Fibroblast of the aortic adventitia (primary cell): ENCODE measurements around the gene ARHGAP12. TPM values are rescaled to one million over a fixed set of nuclear protein-coding genes. Genes with fewer than 3 reads are reported as not detected.

ENCODE experiments used
- DNase-seq: peaks from one replicate; pipeline ENCODE4 v3.0.0-alpha.2; 2010; ENCODE audit warnings: low read depth
- H3K4me3 ChIP-seq: 2 replicates; pipeline ENCODE4 v1.5.1; 2011; ENCODE audit warnings: low read depth, mild to moderate bottlenecking, control low read depth, low read length, moderate library complexity
- total RNA-seq: library from RNA; depleted of rRNA; stranded (reverse); fragments of >200 nt; gene quantifications from 2 replicates; pipeline ENCODE4 v1.2.3, GENCODE V29; 2012; ENCODE audit warnings: low replicate concordance
- TF ChIP-seq, protein P1 (sequence below): IDR thresholded peaks from 2 replicates; pipeline ENCODE4 v1.5.1; 2011; ENCODE audit warnings: mild to moderate bottlenecking, low read length, control low read depth, inconsistent platforms; ENCODE audit not compliant: insufficient read depth

ARHGAP12 gene
- total RNA-seq, 1 donor = 77.9 TPM

DNA sequence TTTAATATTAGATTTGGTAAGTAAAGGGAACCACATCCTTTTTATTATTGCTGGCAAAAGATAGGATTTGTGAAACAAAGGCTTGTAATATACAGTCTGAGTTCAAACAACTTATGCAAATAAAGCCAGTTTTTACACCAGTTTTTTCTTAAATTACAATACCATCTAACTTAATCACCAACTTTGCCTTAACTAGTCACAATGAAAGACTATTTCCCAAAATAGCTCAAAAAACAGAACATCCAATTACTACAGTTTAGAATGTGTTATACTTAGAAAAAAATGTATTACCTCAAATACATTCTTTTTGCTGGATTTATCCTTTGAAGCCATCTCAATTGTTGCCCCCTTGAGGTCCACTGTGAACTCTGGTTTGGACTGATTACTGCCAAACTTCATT is 108.5 kb downstream of the ARHGAP12 start:
- H3K4me3 ChIP-seq = no peak overlapping the region
- DNase-seq = no peak
- TF ChIP-seq, protein P1, sequence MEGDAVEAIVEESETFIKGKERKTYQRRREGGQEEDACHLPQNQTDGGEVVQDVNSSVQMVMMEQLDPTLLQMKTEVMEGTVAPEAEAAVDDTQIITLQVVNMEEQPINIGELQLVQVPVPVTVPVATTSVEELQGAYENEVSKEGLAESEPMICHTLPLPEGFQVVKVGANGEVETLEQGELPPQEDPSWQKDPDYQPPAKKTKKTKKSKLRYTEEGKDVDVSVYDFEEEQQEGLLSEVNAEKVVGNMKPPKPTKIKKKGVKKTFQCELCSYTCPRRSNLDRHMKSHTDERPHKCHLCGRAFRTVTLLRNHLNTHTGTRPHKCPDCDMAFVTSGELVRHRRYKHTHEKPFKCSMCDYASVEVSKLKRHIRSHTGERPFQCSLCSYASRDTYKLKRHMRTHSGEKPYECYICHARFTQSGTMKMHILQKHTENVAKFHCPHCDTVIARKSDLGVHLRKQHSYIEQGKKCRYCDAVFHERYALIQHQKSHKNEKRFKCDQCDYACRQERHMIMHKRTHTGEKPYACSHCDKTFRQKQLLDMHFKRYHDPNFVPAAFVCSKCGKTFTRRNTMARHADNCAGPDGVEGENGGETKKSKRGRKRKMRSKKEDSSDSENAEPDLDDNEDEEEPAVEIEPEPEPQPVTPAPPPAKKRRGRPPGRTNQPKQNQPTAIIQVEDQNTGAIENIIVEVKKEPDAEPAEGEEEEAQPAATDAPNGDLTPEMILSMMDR = no peak

DNA sequence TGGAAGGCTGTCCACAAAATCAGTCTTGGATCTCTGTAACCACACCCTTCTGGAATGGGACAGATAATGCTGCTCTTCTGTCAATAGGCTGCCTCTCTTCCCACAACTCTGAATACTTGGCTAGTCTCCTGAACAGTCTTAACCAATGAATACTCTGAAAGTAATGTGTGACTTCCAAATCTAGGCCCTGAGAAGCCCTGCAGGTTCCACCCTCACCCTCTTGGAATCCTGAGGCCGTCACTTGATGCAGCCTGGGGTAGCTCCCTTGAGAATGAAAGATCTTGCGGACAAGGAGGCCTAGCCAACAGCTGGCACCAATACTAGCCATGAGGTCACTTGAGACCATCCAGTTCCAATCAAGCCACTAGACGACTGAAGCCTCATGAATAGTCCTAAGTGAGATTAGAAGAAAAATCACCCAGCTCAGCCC is 109.2 kb downstream of the ARHGAP12 start:
- TF ChIP-seq, protein P1 = no peak
- H3K4me3 ChIP-seq = no peak overlapping the region
- DNase-seq = peak; percentile 80

DNA sequence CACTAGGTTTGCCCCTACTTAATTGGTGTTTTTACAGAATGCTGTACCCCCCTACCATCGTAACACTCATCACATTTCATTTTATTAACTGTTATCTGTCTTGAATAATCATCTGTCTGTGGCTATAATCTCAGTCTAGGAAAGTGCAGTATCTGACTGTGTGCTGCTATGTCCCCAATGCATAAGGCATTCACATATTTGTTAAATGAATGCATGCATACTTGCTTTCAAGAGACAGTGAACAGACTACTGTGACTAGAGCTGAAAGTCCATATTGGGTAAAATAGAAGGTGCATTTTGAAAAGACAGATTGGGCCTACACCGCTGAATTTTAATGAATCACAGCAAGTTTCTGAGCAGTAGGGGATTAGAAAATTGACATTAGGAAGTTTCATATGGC is 112.3 kb downstream of the ARHGAP12 start:
- H3K4me3 ChIP-seq = no peak overlapping the region
- TF ChIP-seq, protein P1 = no peak
- DNase-seq = peak; percentile 60

DNA sequence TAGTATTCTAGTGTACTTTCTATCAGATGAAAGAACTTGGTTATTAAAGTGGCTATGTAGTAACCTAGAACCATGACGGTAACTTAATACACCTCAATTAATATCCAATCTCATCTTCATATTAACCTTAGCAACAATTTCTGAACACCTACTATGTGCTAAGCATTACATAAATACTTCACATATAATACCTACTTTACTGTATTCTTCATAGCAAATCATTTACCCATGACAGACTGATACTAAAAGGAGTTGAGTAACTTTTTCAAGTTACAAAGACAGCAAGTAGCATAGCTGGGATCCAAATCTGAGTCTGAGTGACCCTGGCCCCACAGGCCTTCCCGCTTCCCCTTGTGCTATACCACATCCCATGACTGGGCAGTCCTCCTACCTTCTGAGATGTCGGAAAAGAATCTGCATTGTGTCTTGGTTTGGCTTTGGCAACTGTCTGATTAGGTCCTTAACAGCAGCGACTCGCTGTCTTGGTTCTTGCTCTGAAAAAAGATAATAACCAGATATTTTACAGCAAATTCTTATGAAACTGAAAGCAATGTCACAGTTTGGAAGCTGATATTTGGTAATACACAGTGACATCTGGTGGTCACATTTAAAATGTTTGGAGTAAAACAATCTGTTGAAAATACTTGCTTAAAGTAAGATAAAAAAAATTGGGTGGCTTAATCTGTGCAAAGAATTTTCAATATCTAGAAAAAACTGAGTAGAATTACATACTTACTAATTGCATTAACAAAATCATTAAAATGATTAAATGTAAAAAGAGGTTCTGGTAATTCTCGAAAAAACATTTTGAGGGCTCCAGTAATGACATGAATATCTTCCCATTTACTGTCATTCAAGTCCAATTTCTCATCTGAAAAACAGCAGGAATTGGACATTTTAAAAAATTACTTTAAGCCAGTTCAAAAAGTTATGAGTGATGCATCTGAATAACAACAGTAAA is 120.1 kb downstream of the ARHGAP12 start:
- TF ChIP-seq, protein P1 = peak; percentile 18
- peak; percentile 96 for DNase-seq
- peak overlapping the region; percentile 61 for H3K4me3 ChIP-seq

DNA sequence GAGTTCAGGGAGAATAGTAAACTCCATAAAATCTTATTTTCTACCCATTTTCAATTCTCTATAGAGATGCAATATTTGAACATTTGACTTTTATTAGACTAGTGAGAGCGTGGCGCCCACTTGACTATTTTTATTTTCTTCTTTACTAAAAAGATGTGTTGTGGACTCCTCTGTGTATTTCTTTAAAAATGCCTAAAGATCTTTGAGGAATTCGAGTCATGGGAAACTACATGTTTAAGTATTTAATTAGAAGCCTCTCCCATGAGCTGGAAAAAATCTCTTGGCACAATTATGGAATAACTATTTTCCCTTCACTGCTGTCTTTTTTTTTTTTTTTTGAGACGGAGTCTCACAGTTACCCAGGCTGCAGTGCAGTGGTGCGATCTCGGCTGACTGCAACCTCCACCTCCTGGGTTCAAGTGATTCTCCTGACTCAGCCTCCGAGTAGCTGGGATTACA is 124.2 kb downstream of the ARHGAP12 start:
- TF ChIP-seq, protein P1 = no peak
- DNase-seq = peak; percentile 25

DNA sequence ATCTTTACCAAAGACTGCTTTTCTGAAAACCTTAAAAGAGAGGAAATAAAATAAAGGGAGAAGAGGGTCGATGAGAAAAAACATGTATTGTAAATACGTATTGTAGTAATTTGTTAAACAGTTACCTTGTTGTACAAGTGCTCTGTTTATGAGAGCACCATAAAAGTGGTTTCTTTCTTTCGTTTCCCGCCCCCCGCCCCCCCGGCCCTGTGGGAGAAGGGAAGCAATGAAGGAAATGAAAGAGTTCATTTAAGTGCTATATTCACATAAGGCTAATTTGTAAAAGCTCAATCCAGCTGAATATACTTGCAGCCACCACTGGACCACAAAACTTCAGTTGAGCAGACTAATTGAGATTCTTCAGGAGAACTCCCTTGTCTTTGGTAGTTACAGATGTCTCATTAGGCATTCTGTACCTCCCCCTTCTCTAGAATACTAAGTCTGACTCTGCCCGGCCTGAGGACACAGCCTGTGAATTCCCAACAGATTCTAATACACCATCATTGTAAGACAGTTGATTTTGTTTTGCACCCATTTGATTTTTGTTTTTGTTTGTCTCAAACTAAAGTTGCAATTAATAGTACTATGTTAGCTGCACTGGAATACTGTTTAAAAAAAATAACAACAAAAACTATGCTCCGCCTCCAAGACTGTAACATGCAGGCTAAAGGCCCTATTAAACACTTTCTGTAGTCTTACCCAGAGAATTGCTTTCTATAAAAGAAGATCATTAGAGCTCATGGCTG is 124.9 kb downstream of the ARHGAP12 start:
- no peak overlapping the region for H3K4me3 ChIP-seq
- TF ChIP-seq, protein P1 = no peak
- DNase-seq = no peak

More for the DNA sequence above, 124.2 kb downstream of the ARHGAP12 start:
- no peak overlapping the region for H3K4me3 ChIP-seq
